ENCODE measurements around the gene RNF34. TPM values are rescaled to one million over a fixed set of nuclear protein-coding genes. Genes with fewer than 3 reads are reported as not detected.

Gene RNF34
- total and polyA plus RNA-seq, 2 donors = 22.0 to 77.4 TPM

DNA sequence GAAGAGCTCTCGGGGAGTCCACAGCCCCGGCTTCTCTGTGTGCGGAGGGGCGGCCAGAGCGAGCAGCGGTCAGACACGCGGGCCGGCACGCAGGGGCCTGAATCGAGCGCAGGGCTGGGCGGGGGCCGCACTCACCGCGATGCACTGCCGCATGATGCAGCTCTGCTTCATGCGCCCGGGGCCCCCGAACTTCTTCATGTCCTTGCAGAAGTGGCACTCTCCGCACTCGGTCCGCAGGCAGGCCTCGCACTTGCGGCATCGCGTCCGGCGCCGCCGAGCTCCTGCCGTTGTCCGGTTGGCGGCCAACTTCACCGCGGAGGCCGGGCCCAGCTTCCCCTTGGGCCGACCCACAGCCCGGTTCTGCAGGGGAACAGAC, 53.1 kb downstream of the RNF34 start:
- DNase-seq (ENCODE audit: extremely low spot score) = no peak
- 92% methylated on average over 39 of the region's 39 CpGs for WGBS
- no peaks in the 10 kb centered on the region for H3K36me3 ChIP-seq (ENCODE audit: insufficient read depth)
- no peak overlapping the region for H3K4me3 ChIP-seq (ENCODE audit: low read depth, low read length)
- H3K4me1 ChIP-seq (ENCODE audit: insufficient read depth) = no peaks in the 10 kb centered on the region
- no peak overlapping the region for H3K27ac ChIP-seq (ENCODE audit: low read depth)

DNA sequence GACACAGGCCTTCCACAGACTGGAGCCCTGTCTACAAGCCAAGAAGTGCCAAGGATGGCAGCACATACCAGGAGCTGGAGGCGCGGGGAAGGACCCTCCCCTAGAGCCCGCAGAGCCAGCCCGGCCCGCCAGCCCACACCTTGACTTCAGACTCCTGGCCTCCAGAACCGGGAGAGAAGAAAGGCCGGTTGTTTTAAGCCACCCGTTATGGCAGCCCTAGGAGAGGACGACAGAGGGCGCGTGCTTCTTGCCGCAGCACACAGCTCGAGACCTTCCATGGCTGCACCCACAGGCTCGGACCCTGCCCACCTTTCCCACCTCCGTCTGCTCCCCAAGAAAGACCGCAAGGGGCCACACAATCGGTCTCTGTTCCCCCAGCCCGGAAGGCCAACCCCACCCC, 53.7 kb downstream of the RNF34 start:
- no peak overlapping the region for H3K27ac ChIP-seq (ENCODE audit: low read depth)
- H3K36me3 ChIP-seq (ENCODE audit: insufficient read depth) = no peaks in the 10 kb centered on the region
- H3K4me3 ChIP-seq (ENCODE audit: low read depth, low read length) = no peak overlapping the region
- DNase-seq (ENCODE audit: extremely low spot score) = no peak
- H3K4me1 ChIP-seq (ENCODE audit: insufficient read depth) = no peaks in the 10 kb centered on the region
- WGBS = 92% methylated on average over 18 of the region's 18 CpGs

DNA sequence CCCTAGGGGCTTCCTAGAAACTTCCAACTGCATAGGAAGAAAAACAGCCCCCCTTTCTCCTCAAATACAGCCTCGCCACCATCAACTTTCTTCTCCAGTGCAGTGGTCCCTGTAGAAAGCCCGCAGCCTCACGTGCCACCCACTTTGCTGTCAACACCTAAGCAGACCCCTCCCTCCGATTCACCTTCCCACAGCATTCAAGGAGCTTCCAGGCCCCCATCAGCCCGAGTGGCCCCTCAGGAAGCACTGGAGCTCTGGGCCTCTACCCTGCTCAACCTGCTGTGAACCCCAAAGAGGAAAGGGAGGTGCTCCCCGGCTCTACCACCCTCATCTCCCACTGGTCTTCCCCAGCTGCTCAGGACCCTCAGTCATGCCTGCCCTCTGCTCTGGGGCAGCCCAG, 55.0 kb downstream of the RNF34 start:
- H3K4me3 ChIP-seq (ENCODE audit: low read depth, low read length) = no peak overlapping the region
- no peaks in the 10 kb centered on the region for H3K4me1 ChIP-seq (ENCODE audit: insufficient read depth)
- H3K36me3 ChIP-seq (ENCODE audit: insufficient read depth) = no peaks in the 10 kb centered on the region
- no peak overlapping the region for H3K27ac ChIP-seq (ENCODE audit: low read depth)
- no peak for DNase-seq (ENCODE audit: extremely low spot score)
- WGBS = 91% methylated on average over 6 of the region's 6 CpGs

DNA sequence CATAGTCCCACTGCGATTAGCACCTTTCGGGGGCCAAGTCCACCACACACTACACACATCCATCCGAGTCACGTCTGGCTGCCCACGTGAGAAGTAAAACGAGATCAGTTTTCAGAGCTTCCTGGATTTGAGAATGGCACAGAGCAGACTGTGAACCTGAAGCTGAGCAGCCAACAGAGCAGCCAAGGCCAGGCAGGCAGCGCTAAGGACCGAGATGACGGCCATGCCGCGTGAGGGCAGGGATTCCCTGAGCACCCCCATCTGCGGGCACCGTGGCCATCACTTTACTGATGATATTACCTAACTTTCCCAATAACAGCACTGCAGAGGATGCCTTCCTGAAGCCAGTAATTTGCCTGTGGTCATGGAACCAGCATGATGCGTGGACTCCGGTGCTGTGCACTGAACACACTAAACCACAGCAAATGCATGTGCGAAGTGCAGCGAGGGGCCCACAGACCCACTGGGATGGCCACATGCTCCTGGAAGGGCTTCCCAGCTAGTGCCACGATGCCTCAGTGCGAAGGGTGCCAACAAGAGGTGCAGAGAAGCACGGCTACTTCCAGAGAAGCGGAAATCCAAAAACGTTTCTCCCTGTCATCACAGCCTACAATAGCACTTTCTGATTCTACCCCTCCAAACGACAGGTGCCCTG, 56.0 kb downstream of the RNF34 start:
- Histone ChIP-seq H3K4me3 (ENCODE audit: low read depth, low read length) (no peak overlapping the region), H3K4me1 (ENCODE audit: insufficient read depth) (no peaks in the 10 kb centered on the region), H3K27ac (ENCODE audit: low read depth) (no peak overlapping the region), H3K36me3 (ENCODE audit: insufficient read depth) (no peaks in the 10 kb centered on the region)
- DNase-seq (ENCODE audit: extremely low spot score) = no peak
- WGBS = 92% methylated on average over 23 of the region's 23 CpGs

DNA sequence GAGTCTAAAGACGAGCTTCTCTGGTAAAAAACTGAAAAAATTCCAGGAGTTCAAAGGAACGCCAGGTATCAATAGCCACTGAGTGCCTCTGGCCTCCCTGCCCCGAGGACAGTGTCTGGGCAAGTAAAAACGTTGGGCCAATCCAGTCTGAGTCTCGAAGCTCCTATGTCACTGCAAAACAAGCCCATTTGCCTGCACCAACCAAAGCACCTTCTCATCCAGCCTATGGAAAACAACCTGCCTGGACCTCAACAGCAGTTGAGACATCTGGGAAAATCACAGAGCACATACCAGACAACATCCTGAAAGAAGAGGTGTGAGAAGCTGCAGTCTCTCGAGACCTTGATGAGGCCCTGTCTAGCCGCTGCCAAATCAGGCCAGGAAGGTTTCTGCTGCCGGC, 56.6 kb downstream of the RNF34 start:
- no peak overlapping the region for H3K27ac ChIP-seq (ENCODE audit: low read depth)
- no peak for DNase-seq (ENCODE audit: extremely low spot score)
- no peak overlapping the region for H3K4me3 ChIP-seq (ENCODE audit: low read depth, low read length)
- no peaks in the 10 kb centered on the region for H3K36me3 ChIP-seq (ENCODE audit: insufficient read depth)
- whole genome bisulfite sequencing = 81% methylated on average over 8 of the region's 8 CpGs
- H3K4me1 ChIP-seq (ENCODE audit: insufficient read depth) = no peaks in the 10 kb centered on the region

DNA sequence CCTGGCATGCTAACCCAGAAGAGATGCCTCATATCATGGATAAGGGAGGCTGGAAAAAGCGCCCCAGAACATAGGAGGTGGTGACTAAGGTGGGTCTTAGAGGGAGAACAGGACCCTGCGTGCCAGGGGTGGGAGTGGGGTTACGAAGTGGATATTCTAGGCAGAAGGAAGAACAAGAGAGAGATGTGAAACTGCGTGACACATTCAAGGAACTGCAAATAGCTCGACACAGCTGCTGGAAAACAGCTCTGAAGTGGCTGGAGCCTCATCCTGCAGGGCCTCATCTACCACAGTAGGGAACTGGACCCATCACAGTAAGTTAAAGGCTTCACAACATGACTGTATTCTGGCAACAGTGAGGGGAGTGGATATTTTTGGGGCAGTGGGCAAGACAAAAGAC, 61.1 kb downstream of the RNF34 start:
- no peaks in the 10 kb centered on the region for H3K36me3 ChIP-seq (ENCODE audit: insufficient read depth)
- 92% methylated on average over 5 of the region's 5 CpGs for WGBS
- no peak overlapping the region for H3K4me3 ChIP-seq (ENCODE audit: low read depth, low read length)
- H3K4me1 ChIP-seq (ENCODE audit: insufficient read depth) = no peaks in the 10 kb centered on the region
- no peak for DNase-seq (ENCODE audit: extremely low spot score)
- H3K27ac ChIP-seq (ENCODE audit: low read depth) = no peak overlapping the region

DNA sequence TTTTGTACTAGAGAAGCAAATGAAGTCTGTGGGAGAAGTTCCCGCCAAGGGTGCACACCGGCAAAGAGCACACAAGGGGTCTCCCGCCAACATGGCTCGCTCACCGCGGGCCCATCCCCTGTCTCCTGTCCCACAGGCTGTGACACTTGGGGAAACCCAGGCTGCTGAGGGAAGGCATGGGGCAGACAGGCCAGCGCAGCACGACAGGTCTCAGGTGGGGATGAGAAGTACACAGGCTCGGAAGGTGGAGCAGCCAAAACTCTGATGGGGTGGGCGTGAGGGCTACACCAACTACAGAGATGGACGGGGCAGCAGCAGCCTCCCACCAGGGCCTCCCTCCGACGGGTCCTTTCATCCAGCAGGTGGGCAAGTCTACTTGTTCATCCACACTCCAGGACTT, 64.4 kb downstream of the RNF34 start:
- Histone ChIP-seq H3K36me3 (ENCODE audit: insufficient read depth) (no peaks in the 10 kb centered on the region), H3K4me1 (ENCODE audit: insufficient read depth) (no peaks in the 10 kb centered on the region), H3K4me3 (ENCODE audit: low read depth, low read length) (no peak overlapping the region), H3K27ac (ENCODE audit: low read depth) (no peak overlapping the region)
- 94% methylated on average over 13 of the region's 13 CpGs for WGBS
- DNase-seq (ENCODE audit: extremely low spot score) = no peak

DNA sequence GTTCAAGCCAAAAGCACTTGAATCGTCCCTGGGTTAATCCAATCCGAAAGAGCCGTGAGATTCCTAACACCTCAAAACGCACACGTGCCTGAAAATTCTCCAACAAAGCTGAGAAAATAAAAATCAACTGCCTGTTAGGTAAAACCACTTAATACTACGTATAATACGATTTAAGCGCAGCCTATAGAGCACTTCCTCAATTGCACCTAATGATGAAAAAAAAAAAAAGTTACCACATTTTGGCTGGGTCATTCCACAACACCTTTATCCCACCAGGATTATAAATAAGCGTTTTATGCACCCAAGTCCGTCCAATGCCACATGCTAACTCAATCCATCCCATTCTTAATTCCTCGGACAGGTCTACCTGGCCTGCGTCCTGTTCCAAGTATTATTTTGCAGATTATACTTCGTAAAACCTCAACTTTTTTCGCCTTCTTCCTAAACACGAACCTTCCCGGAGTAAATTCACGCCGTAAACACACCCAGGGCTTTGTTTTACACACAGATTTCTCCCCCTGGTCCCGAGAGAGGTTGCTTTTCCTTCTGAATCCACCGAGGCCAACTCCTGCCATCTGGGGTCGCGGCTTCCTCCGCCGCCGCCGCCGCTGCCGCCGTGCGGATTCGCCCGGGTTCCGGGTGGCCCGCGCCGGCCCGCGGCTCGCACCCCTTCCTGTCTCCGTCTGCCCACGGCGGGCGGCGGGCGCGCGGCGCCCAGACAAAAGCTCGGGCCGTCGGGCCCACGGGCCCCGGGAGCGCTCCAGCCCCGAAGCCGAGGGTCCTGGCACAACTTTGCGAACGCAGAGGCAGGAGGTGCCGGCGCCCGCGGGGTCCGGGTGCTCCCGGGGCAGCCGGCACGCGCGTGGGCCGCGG, 66.2 kb downstream of the RNF34 start:
- H3K27ac ChIP-seq (ENCODE audit: low read depth) = no peak overlapping the region
- peak overlapping the region; percentile 90 for H3K4me3 ChIP-seq (ENCODE audit: low read depth, low read length)
- H3K4me1 ChIP-seq (ENCODE audit: insufficient read depth) = no peaks in the 10 kb centered on the region
- no peaks in the 10 kb centered on the region for H3K36me3 ChIP-seq (ENCODE audit: insufficient read depth)
- 13% methylated on average over 70 of the region's 70 CpGs for WGBS
- DNase-seq (ENCODE audit: extremely low spot score) = no peak

DNA sequence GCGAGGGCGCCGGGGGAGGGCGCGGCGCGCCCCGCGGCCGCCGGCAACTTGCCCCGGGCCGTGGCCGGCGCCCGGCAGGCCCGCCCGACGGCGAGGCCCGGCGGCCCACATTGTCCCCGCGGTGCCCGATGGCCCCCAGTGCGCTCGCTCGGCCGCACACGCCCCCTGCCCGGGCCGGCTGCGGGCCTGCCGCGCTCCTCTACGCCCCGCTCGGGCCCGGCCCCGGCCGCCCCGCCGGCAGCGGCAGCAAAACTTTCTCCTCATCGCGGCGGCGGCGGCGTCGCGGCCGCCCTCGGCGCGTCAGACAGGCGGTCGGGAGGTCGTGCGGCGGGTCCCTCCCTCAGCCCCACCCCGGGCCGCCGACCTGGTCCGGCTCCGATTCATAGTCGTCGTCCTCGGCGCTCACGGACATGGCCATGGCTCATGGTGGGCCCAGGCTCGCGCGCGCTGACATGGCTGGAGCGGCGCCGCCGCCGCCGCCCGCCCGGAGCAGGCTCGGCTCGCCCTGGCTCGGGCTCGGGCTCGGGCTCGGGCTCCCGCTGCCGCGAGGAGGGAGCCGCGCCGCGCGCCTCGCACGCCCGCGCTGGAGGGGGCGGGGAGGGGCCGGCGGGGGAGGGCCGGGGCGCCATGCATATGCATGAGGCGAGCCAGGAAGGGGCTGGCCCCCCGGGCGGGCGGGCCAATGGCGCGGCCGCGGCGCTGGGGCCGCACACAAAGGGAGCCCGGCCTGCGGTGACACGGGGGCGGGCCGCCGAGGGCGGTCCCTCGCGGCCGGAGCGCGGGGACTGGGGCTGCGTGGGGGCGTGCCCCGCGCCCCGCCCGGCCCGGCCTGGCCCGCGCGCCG, 67.1 kb downstream of the RNF34 start:
- H3K36me3 ChIP-seq (ENCODE audit: insufficient read depth) = no peaks in the 10 kb centered on the region
- H3K27ac ChIP-seq (ENCODE audit: low read depth) = peak overlapping the region; percentile 3
- H3K4me3 ChIP-seq (ENCODE audit: low read depth, low read length) = peak overlapping the region; percentile 90
- no peaks in the 10 kb centered on the region for H3K4me1 ChIP-seq (ENCODE audit: insufficient read depth)
- under 1% methylated on average over 139 of the region's 139 CpGs for WGBS
- peak; percentile 58 for DNase-seq (ENCODE audit: extremely low spot score)

DNA sequence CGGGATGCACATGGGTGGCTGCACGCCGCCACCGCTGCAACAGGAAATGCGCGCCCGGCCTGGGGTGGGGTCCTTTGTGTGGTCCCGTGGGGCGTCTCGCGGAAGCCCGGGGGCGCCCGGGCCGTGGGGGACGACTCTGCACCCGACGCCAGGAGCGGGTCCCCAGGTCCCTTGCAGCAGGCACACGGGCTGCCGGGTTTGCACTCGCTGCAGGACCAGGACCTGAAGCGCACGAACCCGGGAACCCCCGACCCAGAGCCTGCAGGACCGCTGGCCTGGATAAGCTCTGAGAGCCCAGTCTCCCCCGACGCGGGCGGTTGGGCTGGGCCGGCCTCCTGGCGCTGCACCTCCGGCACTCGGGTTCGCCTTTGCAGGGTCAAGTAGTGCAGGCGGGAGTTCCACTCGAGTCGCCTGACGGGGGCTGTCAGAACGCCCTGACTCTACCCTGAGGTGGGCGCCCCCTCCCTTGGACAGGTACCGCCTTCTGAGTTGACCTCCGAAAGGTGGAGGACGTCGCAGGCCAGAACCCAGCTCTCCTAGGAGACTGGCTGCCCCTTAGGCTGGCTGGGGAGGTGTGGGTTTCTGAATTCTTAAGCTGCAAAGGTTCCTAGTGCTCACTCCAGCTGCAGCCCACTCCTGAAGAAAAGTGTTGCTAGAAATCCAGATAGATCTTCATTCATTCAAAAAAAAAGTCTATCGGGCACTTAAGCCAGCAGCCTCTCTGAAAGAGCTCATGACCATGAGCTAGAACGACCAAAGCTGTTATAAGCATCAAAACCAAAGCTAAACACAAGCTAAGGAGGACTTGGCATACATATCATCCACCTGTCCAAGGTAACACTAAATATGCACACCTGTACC, 68.0 kb downstream of the RNF34 start:
- Histone ChIP-seq H3K4me1 (ENCODE audit: insufficient read depth) (no peaks in the 10 kb centered on the region), H3K27ac (ENCODE audit: low read depth) (no peak overlapping the region), H3K36me3 (ENCODE audit: insufficient read depth) (no peaks in the 10 kb centered on the region), H3K4me3 (ENCODE audit: low read depth, low read length) (peak overlapping the region; percentile 90)
- 5% methylated on average over 48 of the region's 48 CpGs for WGBS
- no peak for DNase-seq (ENCODE audit: extremely low spot score)

DNA sequence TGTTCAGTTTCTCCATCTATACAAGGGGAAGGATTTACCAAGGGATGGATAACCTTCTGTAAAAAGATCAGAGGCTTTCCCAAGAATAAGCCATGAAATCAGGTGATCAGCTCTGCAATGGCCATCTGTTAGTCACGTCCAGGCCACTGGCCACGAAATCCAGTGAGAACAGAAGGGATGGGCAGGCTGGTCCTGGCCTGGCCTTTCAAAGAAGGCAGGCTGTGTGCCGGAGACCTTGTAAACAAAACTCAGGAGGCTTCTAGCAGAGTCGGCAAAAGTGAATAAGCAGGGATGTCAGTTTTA, 68.5 kb downstream of the RNF34 start:
- Histone ChIP-seq H3K4me1 (ENCODE audit: insufficient read depth) (no peaks in the 10 kb centered on the region), H3K36me3 (ENCODE audit: insufficient read depth) (no peaks in the 10 kb centered on the region), H3K27ac (ENCODE audit: low read depth) (no peak overlapping the region), H3K4me3 (ENCODE audit: low read depth, low read length) (no peak overlapping the region)
- DNase-seq (ENCODE audit: extremely low spot score) = no peak
- 45% methylated on average over 4 of the region's 4 CpGs for WGBS

DNA sequence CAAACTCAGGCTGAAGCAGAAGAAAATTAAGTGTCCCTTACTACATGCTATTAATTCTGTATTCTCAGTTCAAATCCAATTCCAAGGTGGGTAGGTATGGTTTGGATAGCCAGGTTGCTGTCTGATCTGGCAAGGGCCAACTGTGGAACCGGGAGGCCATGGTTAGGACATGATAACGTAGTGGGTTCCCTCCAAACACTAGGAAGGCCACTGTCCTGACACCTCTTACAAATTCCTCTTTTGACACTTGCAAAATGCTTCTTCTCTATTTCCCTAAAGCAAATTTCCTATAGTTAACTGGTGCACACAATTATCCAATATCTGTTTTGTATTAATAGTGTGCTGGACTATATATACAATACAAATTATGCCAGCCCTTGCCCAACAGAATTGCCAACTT, 70.8 kb downstream of the RNF34 start:
- WGBS = 93% methylated on average over 2 of the region's 2 CpGs

More for the DNA sequence above, 70.8 kb downstream of the RNF34 start:
- Histone ChIP-seq H3K27ac (ENCODE audit: low read depth) (no peak overlapping the region), H3K4me1 (ENCODE audit: insufficient read depth) (no peaks in the 10 kb centered on the region), H3K36me3 (ENCODE audit: insufficient read depth) (no peaks in the 10 kb centered on the region), H3K4me3 (ENCODE audit: low read depth, low read length) (no peak overlapping the region)
- no peak for DNase-seq (ENCODE audit: extremely low spot score)
